ENCODE results near the gene OR1Q1. TPM values are rescaled to one million over a fixed set of nuclear protein-coding genes. Genes with fewer than 3 reads are reported as not detected.
"Not testable (repeated sequence)": the region's sequence is repeated elsewhere in the genome, so short reads cannot be mapped to it uniquely, and the experiment has no call there.

OR1Q1 gene
- not detected for polyA plus RNA-seq (ENCODE audit: insufficient read length in 4 of 4)

GRCh38 chr9:122614362-122614761 is at the start of gene OR1Q1:
Gene OR1Q1 (plus strand): TSS chr9:122614738. CDS start chr9:122614738, 0 bp downstream.
- DNase-seq (ENCODE audit: low read depth in 4 of 4, low spot score in 2 of 4), result no peak

DNA sequence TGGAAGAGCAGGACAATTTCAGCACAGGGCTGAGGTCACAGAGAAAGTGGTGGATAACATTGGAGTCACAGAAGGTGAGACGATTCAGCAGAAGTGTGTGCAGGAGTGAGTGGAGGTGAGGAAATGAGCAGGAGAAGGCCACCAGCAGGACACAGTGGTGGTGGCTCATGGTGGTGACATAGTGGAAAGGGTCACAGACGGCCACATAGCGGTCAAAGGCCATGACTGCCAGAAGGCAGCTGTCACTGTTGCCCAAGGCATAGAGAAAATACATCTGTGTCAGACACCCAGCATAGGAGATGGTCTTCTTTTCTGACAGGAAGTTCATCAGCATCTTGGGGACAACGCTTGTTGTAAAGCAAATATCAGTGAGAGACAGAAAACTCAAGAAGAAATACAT is 46.6 kb upstream of the OR1Q1 start:
- no peak for DNase-seq (ENCODE audit: low read depth in 4 of 4, low spot score in 2 of 4)

DNA sequence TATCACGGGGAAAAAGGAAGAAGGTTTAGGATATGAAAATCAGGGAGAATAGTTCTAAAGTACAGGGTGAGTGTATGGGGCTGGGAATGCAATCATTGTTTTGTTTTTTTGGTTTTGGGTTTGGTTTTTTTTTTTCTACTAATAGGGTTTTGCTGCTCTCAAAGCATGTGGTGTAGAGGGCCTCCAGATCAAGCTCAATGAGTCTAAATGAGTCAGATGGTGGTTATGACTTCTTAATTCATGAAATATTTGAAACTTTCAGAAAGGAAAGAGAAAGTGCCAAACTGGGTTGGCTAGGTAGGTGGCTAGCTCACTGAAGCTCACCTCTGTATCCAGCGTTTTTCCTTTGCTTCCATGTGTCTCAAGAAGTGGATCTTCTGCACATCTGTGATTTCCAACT is 42.1 kb upstream of the OR1Q1 start:
- no peak for DNase-seq (ENCODE audit: low read depth in 4 of 4, low spot score in 2 of 4)

DNA sequence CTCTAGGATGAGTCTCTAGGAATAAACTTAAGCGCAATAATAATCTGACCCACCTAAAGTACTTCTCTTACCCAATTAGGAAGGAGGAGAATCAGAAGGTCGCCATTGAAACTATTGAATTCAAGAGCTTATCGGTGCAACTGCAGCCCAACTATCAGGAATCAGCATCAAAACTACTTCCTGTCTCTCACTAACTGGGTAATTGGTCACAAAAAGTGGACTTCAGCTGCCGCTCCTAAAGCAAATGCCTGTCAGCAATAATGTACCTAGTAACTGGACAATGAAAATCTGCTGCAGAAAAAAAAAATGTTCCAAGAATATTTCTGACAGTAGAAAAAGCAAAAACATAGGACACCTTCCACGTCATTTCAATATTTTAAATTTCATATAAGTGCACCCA is 34.7 kb upstream of the OR1Q1 start:
- DNase-seq (ENCODE audit: low read depth in 4 of 4, low spot score in 2 of 4), result no peak

GRCh38 chr9:122580360-122580759 is 34.2 kb upstream of the OR1Q1 start:
- DNase-seq (ENCODE audit: low read depth in 4 of 4, low spot score in 2 of 4), result no peak

DNA sequence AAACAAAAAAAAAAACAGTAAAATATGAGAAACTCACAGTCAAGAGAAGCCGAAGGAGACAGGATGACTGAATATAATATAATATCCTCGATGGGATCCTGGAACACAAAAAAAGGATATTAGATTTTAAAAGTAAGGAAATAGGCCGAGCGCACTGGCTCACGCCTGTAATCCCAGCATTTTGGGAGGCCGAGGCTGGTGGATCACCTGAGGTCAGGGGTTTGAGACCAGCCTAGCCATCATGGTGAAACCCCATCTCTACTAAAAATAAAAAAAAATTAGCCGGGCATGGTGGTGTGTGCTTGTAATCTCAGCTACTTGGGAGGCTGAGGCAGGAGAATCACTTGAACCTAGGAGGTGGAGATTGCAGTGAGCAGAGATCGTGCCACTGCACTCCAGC is 31.3 kb upstream of the OR1Q1 start, which contains the start of gene OR1L8:
Gene OR1L8 (minus strand): TSS at position 101 of the 400 bp plus-strand sequence. CDS start 14,907 bp downstream, outside the sequence.
- DNase-seq (ENCODE audit: low read depth in 4 of 4, low spot score in 2 of 4), result not testable (repeated sequence)

DNA sequence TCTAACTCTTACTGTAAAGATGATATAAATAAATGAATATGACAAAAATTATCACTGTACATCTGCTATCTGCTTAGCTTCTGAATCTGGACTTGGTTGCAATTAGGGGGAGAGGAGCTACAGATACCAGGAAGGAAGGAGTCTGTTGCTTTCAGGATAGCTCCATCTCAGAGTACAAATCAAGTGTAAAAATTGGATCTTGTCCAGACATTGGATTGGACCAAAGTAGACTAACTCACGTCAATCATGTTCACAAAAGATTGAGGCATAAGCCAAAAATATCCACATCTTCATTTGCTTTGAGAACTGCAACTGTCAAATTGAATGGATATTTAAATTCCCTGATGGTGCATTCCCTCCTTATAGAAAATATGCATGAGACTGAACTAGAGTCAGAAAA is 8.8 kb upstream of the OR1Q1 start:
- no peak for DNase-seq (ENCODE audit: low read depth in 4 of 4, low spot score in 2 of 4)

DNA sequence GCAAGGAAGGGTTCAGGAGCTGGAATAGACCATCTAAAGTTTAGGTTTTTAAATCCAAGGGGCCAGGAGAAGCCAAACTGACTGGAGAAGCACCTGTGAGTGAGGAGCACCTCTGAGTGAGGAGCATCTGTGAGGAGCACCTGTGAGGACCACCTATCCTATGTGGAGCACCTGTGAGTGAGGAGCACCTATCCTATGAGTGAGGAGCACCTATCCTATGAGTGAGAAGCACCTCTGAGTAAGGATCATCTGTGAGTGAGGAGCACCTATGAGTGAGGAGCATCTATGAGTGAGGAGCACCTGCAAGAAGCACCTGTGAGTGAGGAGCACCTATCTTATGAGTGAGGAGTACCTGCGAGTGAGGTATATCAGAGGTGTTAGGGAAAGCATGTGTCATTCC is 8.0 kb upstream of the OR1Q1 start:
- no peak for DNase-seq (ENCODE audit: low read depth in 4 of 4, low spot score in 2 of 4)

GRCh38 chr9:122609804-122610203 is 4.7 kb upstream of the OR1Q1 start:
- no peak for DNase-seq (ENCODE audit: low read depth in 4 of 4, low spot score in 2 of 4)

- no peak for DNase-seq (ENCODE audit: low read depth in 4 of 4, low spot score in 2 of 4)
These were observed 5.5 kb downstream of the OR1Q1 start for GRCh38 chr9:122619996-122620395.

DNA sequence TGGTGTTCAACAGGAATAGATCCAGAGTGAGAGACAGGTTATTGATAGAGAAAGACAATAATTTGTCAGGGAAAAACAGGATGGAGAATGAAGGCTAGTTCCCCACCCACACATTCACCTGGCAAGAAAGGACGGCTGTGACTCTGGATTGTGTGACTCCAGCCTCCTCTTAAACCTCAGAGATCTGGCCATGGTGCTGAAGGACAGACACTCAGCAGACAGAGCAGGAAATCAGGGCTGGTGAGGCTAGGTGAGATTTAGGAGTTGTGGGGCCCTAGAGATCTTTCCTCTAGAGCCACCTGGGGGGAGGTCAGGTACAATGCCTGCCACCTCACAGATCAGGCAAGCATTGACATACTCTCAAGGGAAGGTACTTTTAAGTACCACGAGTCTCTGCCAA is 27.7 kb downstream of the OR1Q1 start:
- no peak for DNase-seq (ENCODE audit: low read depth in 4 of 4, low spot score in 2 of 4)

DNA sequence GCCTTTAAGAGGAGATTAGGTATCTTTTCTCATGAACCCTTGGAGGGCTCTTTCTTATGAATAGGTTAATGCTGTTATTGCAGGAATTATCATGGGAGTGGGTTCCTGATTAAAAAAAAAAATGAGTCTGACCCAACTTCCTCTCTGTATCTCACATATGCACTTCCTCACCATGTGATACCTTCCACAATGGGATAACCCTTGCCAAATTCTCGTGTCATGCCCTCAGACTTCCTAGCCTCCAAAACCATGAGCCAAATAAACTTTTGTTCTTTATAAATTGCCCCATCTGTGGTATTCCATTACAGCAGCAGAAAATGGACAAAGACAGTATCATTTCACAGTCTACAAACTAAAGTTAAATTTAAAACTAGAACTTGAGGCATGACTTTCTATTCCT is 41.8 kb downstream of the OR1Q1 start:
- DNase-seq (ENCODE audit: low read depth in 4 of 4, low spot score in 2 of 4), result no peak

GRCh38 chr9:122657527-122657926 is 43.0 kb downstream of the OR1Q1 start, which contains the start of gene OR1B1:
Gene OR1B1 (minus strand): TSS chr9:122657627.
- no peak for DNase-seq (ENCODE audit: low read depth in 4 of 4, low spot score in 2 of 4)

DNA sequence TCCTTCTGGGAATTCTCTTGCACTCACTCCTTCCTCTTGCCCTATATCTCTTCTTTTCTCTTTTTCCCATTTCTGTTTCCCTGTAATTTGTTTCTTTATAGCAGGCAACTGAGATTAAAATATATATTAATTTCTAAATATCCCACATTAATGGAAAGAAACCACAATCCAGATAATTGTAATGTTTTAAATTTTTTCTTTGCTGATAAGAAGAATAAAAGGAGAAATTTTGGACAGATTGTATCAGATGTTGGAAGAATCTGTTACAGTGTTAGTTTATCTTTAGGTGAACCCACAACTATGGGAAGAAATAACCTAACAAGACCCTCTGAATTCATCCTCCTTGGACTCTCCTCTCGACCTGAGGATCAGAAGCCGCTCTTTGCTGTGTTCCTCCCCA is 46.9 kb downstream of the OR1Q1 start, which contains the start of gene OR1L1:
Gene OR1L1 (plus strand): TSS at position 301 of the 400 bp plus-strand sequence. CDS start 0 bp downstream, at position 301.
- no peak for DNase-seq (ENCODE audit: low read depth in 4 of 4, low spot score in 2 of 4)

Other genes starting within 250 kb of the OR1Q1 start
- gene PTGS1, start 243.7 kb upstream of the OR1Q1 start, polyA plus RNA-seq (ENCODE audit: insufficient read length in 4 of 4), result 1 to 10 TPM; 5.2 to 7.2 (median 5.6) TPM
- not detected for gene OR1J1, start 136.8 kb upstream of the OR1Q1 start, polyA plus RNA-seq (ENCODE audit: insufficient read length in 4 of 4)
- gene OR1J2, start 103.9 kb upstream of the OR1Q1 start, polyA plus RNA-seq (ENCODE audit: insufficient read length in 4 of 4), result not detected
- not detected for gene OR1J4, start 95.6 kb upstream of the OR1Q1 start, polyA plus RNA-seq (ENCODE audit: insufficient read length in 4 of 4)
- gene OR1N1, start 87.4 kb upstream of the OR1Q1 start, polyA plus RNA-seq (ENCODE audit: insufficient read length in 4 of 4), result not detected
- not detected for gene OR1N2, start 61.6 kb upstream of the OR1Q1 start, polyA plus RNA-seq (ENCODE audit: insufficient read length in 4 of 4)
- gene OR1L8, start 31.4 kb upstream of the OR1Q1 start, polyA plus RNA-seq (ENCODE audit: insufficient read length in 4 of 4), result under 1 TPM; 0.08 to 0.22 (median 0.15) TPM
- not detected for gene OR1B1, start 42.9 kb downstream of the OR1Q1 start, polyA plus RNA-seq (ENCODE audit: insufficient read length in 4 of 4)
- gene OR1L1, start 47.0 kb downstream of the OR1Q1 start, polyA plus RNA-seq (ENCODE audit: insufficient read length in 4 of 4), result not detected
- gene OR1L3, start 60.4 kb downstream of the OR1Q1 start, polyA plus RNA-seq (ENCODE audit: insufficient read length in 4 of 4), result not detected
- gene OR1L4, start 109.3 kb downstream of the OR1Q1 start, polyA plus RNA-seq (ENCODE audit: insufficient read length in 4 of 4), result not detected
- not detected for gene OR1L6, start 127.6 kb downstream of the OR1Q1 start, polyA plus RNA-seq (ENCODE audit: insufficient read length in 4 of 4)
- not detected for gene OR5C1, start 174.2 kb downstream of the OR1Q1 start, polyA plus RNA-seq (ENCODE audit: insufficient read length in 4 of 4)
- gene OR1K1, start 185.4 kb downstream of the OR1Q1 start, polyA plus RNA-seq (ENCODE audit: insufficient read length in 4 of 4), result not detected
- gene PDCL, start 213.8 kb downstream of the OR1Q1 start, polyA plus RNA-seq (ENCODE audit: insufficient read length in 4 of 4), result 10 to 100 TPM; 31.8 to 39.2 (median 34.8) TPM